Right lobe of liver (tissue), 6 donors: ENCODE results near the gene SH3RF1. TPM values are rescaled to one million over a fixed set of nuclear protein-coding genes. Genes with fewer than 3 reads are reported as not detected.

Experiments used
- ATAC-seq, 4 donors: fragments of 200-7000 bp; cut with Tn5 transposase; one replicate each; pipeline ENCODE4 v1.9.1; 2020; ENCODE audit warnings: mild to moderate bottlenecking in 4 of 4, moderate library complexity in 4 of 4
- DNase-seq, 3 donors: peaks; one replicate each; pipeline ENCODE4 v3.0.0-alpha.2; 2020
- H3K27ac ChIP-seq, 3 donors: fragments of 200-600 bp; one replicate each; pipeline ENCODE4 v1.8.0; 2022
- H3K27me3 ChIP-seq, 2 donors: fragments of 200-600 bp; one replicate each; pipeline ENCODE4 v1.8.0; 2022
- H3K36me3 ChIP-seq, 4 donors: fragments of 200-600 bp; sonication (generic) in 1 of 4; one replicate each; pipeline versions ENCODE4 v1.5.1 to v1.8.0; 2017 to 2022; ENCODE audit warnings: control low read depth in 1 of 4
- H3K4me1 ChIP-seq, 4 donors: fragments of 200-600 bp; sonication (generic) in 1 of 4; one replicate each; pipeline versions ENCODE4 v1.5.1 to v1.8.0; 2017 to 2022; ENCODE audit warnings: control low read depth in 1 of 4
- H3K4me3 ChIP-seq, 3 donors: fragments of 200-600 bp; one replicate each; pipeline ENCODE4 v1.8.0; 2022
- H3K9me3 ChIP-seq, 4 donors: fragments of 200-600 bp; sonication (generic) in 1 of 4; one replicate each; pipeline versions ENCODE4 v1.5.1 to v1.8.0; 2017 to 2022; ENCODE audit warnings: control low read depth in 1 of 4
- CTCF ChIP-seq, 4 donors: fragments of 200-600 bp in 3 of 4; fragments of 450-650 bp in 1 of 4; IDR thresholded peaks; one replicate each; pipeline versions ENCODE4 v1.5.1 to v1.8.0; 2016 to 2022; ENCODE audit warnings: antibody characterized with exemption in 4 of 4, mild to moderate bottlenecking in 2 of 4
- POLR2A ChIP-seq: fragments of 450-650 bp; IDR thresholded peaks from one replicate; pipeline ENCODE4 v1.6.1; 2017; ENCODE audit warnings: antibody characterized with exemption, mild to moderate bottlenecking
- WGBS: methylation state at CpG from one replicate; pipeline ENCODE4 v1.1.6; 2018; ENCODE audit warnings: low coverage, low lambda C conversion rate; ENCODE audit not compliant: insufficient coverage; ENCODE audit errors: missing lambda C conversion rate; 5-methylcytosine and 5-hydroxymethylcytosine counted together
- intact Hi-C, 2 donors: fragments of 100-400 bp; cut with DNase I; formaldehyde crosslinking; loops; one replicate each; pipeline versions ENCODE4 v1.11.2 to v1.14.1; 2022
- total RNA-seq, 6 experiments: library from RNA; depleted of rRNA in 2 of 6; stranded (reverse); fragments of >200 nt in 2 of 6; fragmentation: NEBNext Ultra II Directional in 3 of 6; extraction: Animal tissue kit (Norgen Biotek cat#: 25700) in 3 of 6; gene quantifications; one replicate each; pipeline versions ENCODE4 v1.1.0 to v1.2.4, GENCODE V29; 2016 to 2023
- donor health status: DM: no; HTN: yes; CAD: no.
- donor health status: DM: no; HTN: no; CAD: no.
- donor health status: DM: no; HTN: no; CAD: no.
- donor health status: DM: no; HTN: yes; CAD: no.
- donor health status: DM: no; HTN: yes; CAD: no.

Gene SH3RF1
- total RNA-seq, 6 experiments from 2014 or later, result 5.5 to 11.0 (median 7.3) TPM

DNA sequence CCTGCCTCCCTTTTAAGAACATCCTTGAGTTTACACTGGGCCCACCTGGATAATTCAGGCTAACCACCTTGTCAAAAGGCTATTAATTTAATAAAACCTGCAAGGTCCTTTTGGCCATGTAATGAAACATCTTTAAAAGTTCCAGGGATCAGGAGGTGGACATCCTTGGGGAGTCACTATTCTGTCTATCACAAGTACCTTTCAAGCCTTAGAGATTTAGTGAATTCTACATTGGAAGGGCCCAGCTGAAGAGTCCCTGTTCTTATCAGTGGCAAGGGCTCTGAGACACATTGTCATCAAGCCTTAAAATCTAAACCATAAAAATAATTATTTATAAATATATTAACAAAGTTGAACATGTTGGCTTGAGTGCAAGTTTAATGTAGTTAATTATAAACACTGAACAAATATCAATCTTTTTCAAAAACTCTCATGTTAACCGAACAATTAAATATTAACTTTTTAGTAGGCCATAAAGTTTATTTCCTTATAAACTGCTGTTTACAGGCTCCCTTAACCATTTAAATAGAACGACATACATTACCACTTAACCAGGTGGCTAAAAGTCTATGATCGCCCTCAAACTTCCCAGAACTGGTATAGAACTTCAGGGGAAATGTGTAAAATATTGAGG lies 156.3 kb downstream of the SH3RF1 start:
- H3K36me3 ChIP-seq, result peaks cover 0 to 6% (median 3%) of the 10 kb centered on the region in 4 donors
- H3K9me3 ChIP-seq, result no peaks in the 10 kb centered on the region
- H3K27ac ChIP-seq, result peak overlapping the region in 2 of 3 donors; percentile 52 to 77
- no peaks in the 10 kb centered on the region for H3K27me3 ChIP-seq
- 17% methylated on average over 3 of the region's 3 CpGs for WGBS
- DNase-seq (no peak), ATAC-seq (peak; percentile 59 to 79 (median 70))
- TF ChIP-seq CTCF (IDR thresholded peaks at IDR 0.05), result no peak
- TF ChIP-seq POLR2A, result no peak
- H3K4me1 ChIP-seq, result peaks cover 0 to 26% (median 3%) of the 10 kb centered on the region in 4 donors
- intact Hi-C loops, result no loop called here
- peak overlapping the region in 1 of 3 donors; percentile 12 for H3K4me3 ChIP-seq

- H3K9me3 ChIP-seq, result no peaks in the 10 kb centered on the region
- intact Hi-C loops, result no loop called here
- TF ChIP-seq CTCF (IDR thresholded peaks at IDR 0.05), result no peak
- H3K4me1 ChIP-seq, result peaks cover 0 to 26% (median 3%) of the 10 kb centered on the region in 4 donors
- WGBS, result 96% methylated on average over 4 of the region's 4 CpGs
- DNase-seq (no peak), ATAC-seq (no peak)
- H3K27me3 ChIP-seq, result no peaks in the 10 kb centered on the region
- no peak overlapping the region for H3K27ac ChIP-seq
- peaks cover 0 to 23% (median 0%) of the 10 kb centered on the region in 4 donors for H3K36me3 ChIP-seq
- no peak overlapping the region for H3K4me3 ChIP-seq
Observed at GRCh38 chr4:169110633-169111032, 160.1 kb downstream of the SH3RF1 start.

DNA sequence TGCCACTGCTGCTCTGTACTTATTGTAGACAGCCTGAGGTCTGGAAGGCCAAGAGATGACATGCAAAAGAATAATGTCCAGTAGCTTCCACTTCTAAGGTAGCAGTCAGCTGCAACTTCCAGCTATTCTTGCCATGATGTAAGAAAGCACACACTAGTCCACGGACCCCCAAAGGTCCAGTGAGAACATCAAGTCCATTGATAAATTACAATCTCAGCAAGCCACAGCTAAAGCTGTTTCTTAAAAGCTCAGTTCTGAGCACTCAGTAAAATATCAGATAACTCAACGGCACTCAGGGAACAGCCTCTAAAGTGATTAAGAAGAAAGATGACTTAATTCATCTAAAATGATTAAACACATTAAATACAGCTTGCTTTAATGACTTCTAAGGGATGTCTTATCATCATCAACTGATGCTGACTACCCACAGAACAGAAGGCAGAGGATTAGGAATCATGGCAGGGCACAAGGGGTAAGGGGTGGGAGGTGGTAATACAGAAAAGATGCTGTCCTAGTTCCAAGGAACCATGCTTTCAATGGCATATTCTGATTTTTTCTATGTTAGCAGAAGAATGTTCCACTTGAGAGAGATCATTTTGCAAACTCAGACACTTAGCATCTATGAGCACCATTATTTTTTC lies 161.6 kb downstream of the SH3RF1 start:
- Histone ChIP-seq H3K27ac (no peak overlapping the region), H3K27me3 (no peaks in the 10 kb centered on the region), H3K9me3 (no peaks in the 10 kb centered on the region), H3K4me1 (peaks cover 0 to 22% (median 5%) of the 10 kb centered on the region in 4 donors), H3K36me3 (peaks cover 0 to 30% (median 0%) of the 10 kb centered on the region in 4 donors), H3K4me3 (no peak overlapping the region)
- TF ChIP-seq CTCF (IDR thresholded peaks at IDR 0.05) (no peak), POLR2A (no peak)
- WGBS, result 94% methylated on average over 2 of the region's 2 CpGs
- no peak for DNase-seq
- intact Hi-C loops, result no loop called here
- ATAC-seq, result no peak

- Histone ChIP-seq H3K36me3 (peaks cover 0 to 30% (median 3%) of the 10 kb centered on the region in 4 donors), H3K4me3 (no peak overlapping the region), H3K27me3 (no peaks in the 10 kb centered on the region), H3K27ac (no peak overlapping the region), H3K4me1 (peaks cover 0 to 21% (median 10%) of the 10 kb centered on the region in 4 donors), H3K9me3 (no peaks in the 10 kb centered on the region)
- intact Hi-C loops, result no loop called here
- DNase-seq (no peak), ATAC-seq (no peak)
- TF ChIP-seq POLR2A (no peak), CTCF (IDR thresholded peaks at IDR 0.05) (no peak)
- 89% methylated on average over 3 of the region's 4 CpGs for WGBS
Observed at GRCh38 chr4:169108303-169108702, 162.5 kb downstream of the SH3RF1 start.
